Measurements from ENCODE around the gene AGA.

Gene AGA

GRCh38 chr4:177386278-177386815 lies 55.9 kb downstream of the AGA start:
- no peak for DNase-seq (ENCODE audit: low spot score)

GRCh38 chr4:177385576-177386277 lies 56.5 kb downstream of the AGA start:
- no peak for DNase-seq (ENCODE audit: low spot score)

GRCh38 chr4:177384856-177385397 lies 57.3 kb downstream of the AGA start:
- no peak for DNase-seq (ENCODE audit: low spot score)

GRCh38 chr4:177381762-177382310 lies 60.4 kb downstream of the AGA start:
- DNase-seq (ENCODE audit: low spot score), result no peak

Measured in pons (tissue), 1 donor.